Keratinocyte (primary cell): ENCODE results near the gene ITGA11. TPM values are rescaled to one million over a fixed set of nuclear protein-coding genes. Genes with fewer than 3 reads are reported as not detected.

ENCODE experiments used
- DNase-seq: peaks from one replicate; pipeline ENCODE4 v3.0.0-alpha.2; 2011; ENCODE audit warnings: low read depth, missing footprints, low spot score
- FAIRE-seq: peaks from 2 replicates; lab custom pipeline; 2011; peaks lifted over from hg19 to GRCh38; lab: Jason Lieb, UNC
- H2AFZ ChIP-seq: 2 replicates; pipeline ENCODE4 v1.6.0; 2012; ENCODE audit warnings: low read length, control low read depth, inconsistent platforms; ENCODE audit not compliant: control insufficient read depth
- H3K27ac ChIP-seq: 2 replicates; pipeline ENCODE4 v1.5.1; 2011; ENCODE audit warnings: low read length; ENCODE audit not compliant: control insufficient read depth, insufficient read depth
- H3K27me3 ChIP-seq: 3 replicates; pipeline ENCODE4 v1.6.0; 2011; ENCODE audit warnings: low read length; ENCODE audit not compliant: control insufficient read depth, insufficient read depth; ENCODE audit errors: extremely low read depth
- H3K36me3 ChIP-seq, 2 experiments: 2 replicates in 1 of 2; 3 replicates in 1 of 2; pipeline ENCODE4 v1.5.1; 2011; ENCODE audit warnings: low read length in 2 of 2, mild to moderate bottlenecking in 1 of 2; ENCODE audit not compliant: control insufficient read depth in 2 of 2, insufficient read depth in 2 of 2; ENCODE audit errors: extremely low read depth in 1 of 2
- H3K4me1 ChIP-seq: 3 replicates; pipeline ENCODE4 v1.5.1; 2011; ENCODE audit warnings: low read length; ENCODE audit not compliant: control insufficient read depth, insufficient read depth; ENCODE audit errors: extremely low read depth
- H3K4me2 ChIP-seq: 3 replicates; pipeline ENCODE4 v1.6.0; 2011; ENCODE audit warnings: low read depth, low read length; ENCODE audit not compliant: control insufficient read depth, insufficient read depth; ENCODE audit errors: extremely low read depth
- H3K4me3 ChIP-seq, 3 experiments: fragments of 200-600 bp in 1 of 3; sonication (generic) in 1 of 3; 2 replicates in 2 of 3; 3 replicates in 1 of 3; pipeline ENCODE4 v1.5.1; 2011 to 2016; ENCODE audit warnings: low read length in 3 of 3, mild to moderate bottlenecking in 3 of 3, control low read depth in 2 of 3, inconsistent platforms in 1 of 3, low read depth in 1 of 3, mixed read lengths in 1 of 3, mixed run types in 1 of 3, moderate library complexity in 1 of 3; ENCODE audit not compliant: control insufficient read depth in 2 of 3, insufficient read depth in 2 of 3; ENCODE audit errors: extremely low read depth in 1 of 3
- H3K79me2 ChIP-seq: 2 replicates; pipeline ENCODE4 v1.6.0; 2012; ENCODE audit warnings: low read length; ENCODE audit not compliant: control insufficient read depth, insufficient read depth
- H3K9ac ChIP-seq: 3 replicates; pipeline ENCODE4 v1.6.0; 2011; ENCODE audit warnings: low read length; ENCODE audit not compliant: control insufficient read depth, insufficient read depth; ENCODE audit errors: extremely low read depth
- H3K9me1 ChIP-seq: 3 replicates; pipeline ENCODE4 v1.6.0; 2011; ENCODE audit warnings: low read length; ENCODE audit not compliant: control insufficient read depth, insufficient read depth; ENCODE audit errors: extremely low read depth
- H3K9me3 ChIP-seq: 2 replicates; pipeline ENCODE4 v1.5.1; 2012; ENCODE audit warnings: low read depth, low read length; ENCODE audit not compliant: control insufficient read depth
- H4K20me1 ChIP-seq: 3 replicates; pipeline ENCODE4 v1.6.0; 2011; ENCODE audit warnings: low read length; ENCODE audit not compliant: control insufficient read depth, insufficient read depth; ENCODE audit errors: extremely low read depth
- EZH2 ChIP-seq: IDR thresholded peaks from one replicate; pipeline ENCODE4 v1.6.1; 2012; ENCODE audit warnings: inconsistent platforms, mild to moderate bottlenecking, low read length, moderate library complexity
- dilution Hi-C: fragments of 300-500 bp; cut with MboI; formaldehyde crosslinking; loops from one replicate; pipeline ENCODE4 v1.7.0; 2020; ENCODE audit warnings: low sequenced_read_pairs; ENCODE audit not compliant: extremely low pct_ligation_motif_present
- polyA plus RNA-seq, 5 experiments: library from polyadenylated mRNA; depleted of rRNA in 3 of 5; stranded (reverse) in 3 of 5; stranded (forward) in 1 of 5; unstranded in 1 of 5; fragments of >200 nt; gene quantifications; 1 replicate in 1 of 5; 2 replicates in 3 of 5; 3 replicates in 1 of 5; pipeline versions ENCODE4 v1.2.1 to v1.2.3, GENCODE V29; 2011 to 2012; ENCODE audit warnings: missing spikeins in 2 of 5, low read depth in 1 of 5, low replicate concordance in 1 of 5
- TF ChIP-seq, protein P1 (sequence below), 3 experiments: IDR thresholded peaks in 1 of 3; conservative IDR thresholded peaks in 1 of 3; optimal IDR thresholded peaks in 1 of 3; 2 replicates in 2 of 3; 3 replicates in 1 of 3; pipeline versions ENCODE3 to v1.5.1; 2011; ENCODE audit warnings: low read length in 3 of 3, mild to moderate bottlenecking in 3 of 3, moderate library complexity in 2 of 3, control low read depth in 1 of 3, inconsistent platforms in 1 of 3; ENCODE audit not compliant: insufficient read depth in 2 of 3; ENCODE audit errors: extremely low read depth in 1 of 3

Gene ITGA11
- polyA plus RNA-seq, 1 donor (not counting 4 experiments of a cell fraction or from before 2014, with no cell fraction given), result not detected

DNA sequence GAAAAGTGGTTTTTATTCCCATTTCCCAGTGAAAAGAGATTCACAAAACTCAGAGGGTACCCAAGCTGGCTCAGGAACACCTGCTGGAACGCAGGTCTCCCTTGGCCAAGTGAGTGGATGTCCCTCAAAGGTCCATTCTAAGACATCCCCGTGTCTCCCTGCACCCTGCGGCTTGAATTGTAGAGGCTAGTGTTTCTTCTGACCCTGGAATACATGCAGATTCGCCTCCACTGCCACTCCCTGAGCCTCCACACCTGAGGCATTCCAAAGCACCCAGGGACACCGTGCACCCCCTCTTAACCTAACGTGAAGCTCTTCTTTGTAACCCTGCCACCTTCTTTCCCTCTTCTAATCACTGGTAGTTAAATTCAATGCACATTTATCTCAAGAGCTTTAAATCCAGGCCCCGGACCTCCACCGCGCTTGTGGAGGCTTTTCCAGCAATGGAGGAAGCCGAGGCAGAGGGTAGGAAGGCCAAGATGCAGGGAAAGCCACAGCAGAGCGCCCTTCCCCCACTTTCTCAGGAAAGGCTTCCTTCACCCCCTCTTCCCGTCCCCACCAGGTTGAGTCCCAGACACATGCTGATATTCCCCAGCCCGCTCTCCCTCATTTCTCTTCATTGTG lies 590 bp upstream of the ITGA11 start:
- FAIRE-seq, result no peak
- Histone ChIP-seq H4K20me1 (no peaks in the 10 kb centered on the region), H2AFZ (no peak overlapping the region)

DNA sequence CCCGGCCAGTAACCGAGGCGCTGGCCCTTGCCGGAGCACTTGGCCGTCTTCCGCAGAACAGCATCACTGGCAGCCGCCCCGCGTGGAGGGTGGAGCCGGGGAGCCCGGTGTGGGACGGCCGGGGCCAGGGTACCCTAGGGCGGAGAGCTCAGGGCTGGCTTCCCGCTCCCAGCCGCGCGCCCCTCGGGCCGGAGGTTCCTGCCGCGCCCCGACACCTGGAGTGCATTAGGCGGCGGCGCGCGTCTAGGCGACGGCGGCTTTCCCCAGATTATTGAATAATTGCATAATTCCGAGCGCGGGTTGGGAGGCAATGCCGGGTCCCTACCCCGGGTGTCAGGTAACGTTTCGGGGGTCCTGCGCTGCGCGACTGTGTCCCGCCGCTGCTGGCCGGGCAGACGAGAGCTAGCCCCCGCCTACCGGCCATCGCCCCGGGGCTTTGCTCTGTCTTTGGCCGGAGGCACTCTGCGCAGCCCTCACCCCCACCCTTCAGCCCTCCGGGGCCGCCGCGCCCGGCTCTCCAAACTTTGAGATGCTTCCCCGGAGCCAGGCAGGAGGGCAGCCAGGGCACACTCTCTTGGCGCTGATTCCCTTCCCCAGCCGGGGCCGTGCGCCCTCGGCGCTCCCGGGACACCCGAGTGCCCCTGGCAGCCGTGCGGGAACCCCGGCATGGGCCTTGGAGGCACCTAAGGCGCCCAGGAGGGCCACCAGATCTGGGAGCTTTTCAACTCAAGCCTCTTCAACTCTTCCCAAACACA lies 749 bp downstream of the ITGA11 start:
- Histone ChIP-seq H3K9me3 (no peaks in the 10 kb centered on the region), H3K79me2 (no peaks in the 10 kb centered on the region), H3K27ac (no peak overlapping the region), H3K9me1 (no peaks in the 10 kb centered on the region), H3K9ac (no peak overlapping the region), H3K27me3 (peaks cover 73% of the 10 kb centered on the region), H3K4me3 (peak overlapping the region in 1 of 3 experiments; percentile 51), H3K4me2 (peak overlapping the region; percentile 62), H3K36me3 (no peaks in the 10 kb centered on the region), H3K4me1 (peaks cover 6% of the 10 kb centered on the region), H4K20me1 (no peaks in the 10 kb centered on the region), H2AFZ (no peak overlapping the region)
- TF ChIP-seq, protein P1, sequence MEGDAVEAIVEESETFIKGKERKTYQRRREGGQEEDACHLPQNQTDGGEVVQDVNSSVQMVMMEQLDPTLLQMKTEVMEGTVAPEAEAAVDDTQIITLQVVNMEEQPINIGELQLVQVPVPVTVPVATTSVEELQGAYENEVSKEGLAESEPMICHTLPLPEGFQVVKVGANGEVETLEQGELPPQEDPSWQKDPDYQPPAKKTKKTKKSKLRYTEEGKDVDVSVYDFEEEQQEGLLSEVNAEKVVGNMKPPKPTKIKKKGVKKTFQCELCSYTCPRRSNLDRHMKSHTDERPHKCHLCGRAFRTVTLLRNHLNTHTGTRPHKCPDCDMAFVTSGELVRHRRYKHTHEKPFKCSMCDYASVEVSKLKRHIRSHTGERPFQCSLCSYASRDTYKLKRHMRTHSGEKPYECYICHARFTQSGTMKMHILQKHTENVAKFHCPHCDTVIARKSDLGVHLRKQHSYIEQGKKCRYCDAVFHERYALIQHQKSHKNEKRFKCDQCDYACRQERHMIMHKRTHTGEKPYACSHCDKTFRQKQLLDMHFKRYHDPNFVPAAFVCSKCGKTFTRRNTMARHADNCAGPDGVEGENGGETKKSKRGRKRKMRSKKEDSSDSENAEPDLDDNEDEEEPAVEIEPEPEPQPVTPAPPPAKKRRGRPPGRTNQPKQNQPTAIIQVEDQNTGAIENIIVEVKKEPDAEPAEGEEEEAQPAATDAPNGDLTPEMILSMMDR (optimal IDR thresholded peaks at IDR 0.05 in 1 of 3, IDR thresholded peaks at IDR 0.05 in 1 of 3, conservative IDR thresholded peaks at IDR 0.05 in 1 of 3; ENCODE audit: extremely low read depth in 1 of 3, insufficient read depth in 2 of 3, low read length in 3 of 3), result no peak
- TF ChIP-seq EZH2, result no peak
- dilution Hi-C loops, result no loop called here
- FAIRE-seq (no peak), DNase-seq (no peak)

More for the DNA sequence above, 590 bp upstream of the ITGA11 start:
- Histone ChIP-seq H3K79me2 (no peaks in the 10 kb centered on the region), H3K36me3 (no peaks in the 10 kb centered on the region), H3K9me1 (no peaks in the 10 kb centered on the region), H3K4me1 (peaks cover 6% of the 10 kb centered on the region), H3K4me3 (no peak overlapping the region), H3K9me3 (no peaks in the 10 kb centered on the region), H3K9ac (no peak overlapping the region), H3K27ac (no peak overlapping the region), H3K4me2 (no peak overlapping the region), H3K27me3 (peaks cover 70% of the 10 kb centered on the region)
- TF ChIP-seq, protein P1 (optimal IDR thresholded peaks at IDR 0.05 in 1 of 3, IDR thresholded peaks at IDR 0.05 in 1 of 3, conservative IDR thresholded peaks at IDR 0.05 in 1 of 3; ENCODE audit: extremely low read depth in 1 of 3, insufficient read depth in 2 of 3, low read length in 3 of 3), result no peak
- no peak for TF ChIP-seq EZH2
- no peak for DNase-seq
- dilution Hi-C loops, result no loop called here
